HG03045 (cell line): ENCODE measurements around the gene TEX52.

Experiments used
- ATAC-seq: cut with Tn5 transposase; IDR thresholded peaks from one replicate; pipeline ENCODE4 v1.9.1; 2021; ENCODE audit warnings: mild to moderate bottlenecking, moderate library complexity; ENCODE audit not compliant: unreplicated experiment

The TEX52 gene

GRCh38 chr12:2801044-2801783 is 55.6 kb downstream of the TEX52 start:
- no peak for ATAC-seq

- ATAC-seq: no peak
These were observed 56.7 kb downstream of the TEX52 start for GRCh38 chr12:2800046-2800570.
